ENCODE measurements around the gene PLAGL2. TPM values are rescaled to one million over a fixed set of nuclear protein-coding genes. Genes with fewer than 3 reads are reported as not detected.
A peak's percentile ranks its signal among the peaks of the same experiment; 100 is the strongest.

PLAGL2 gene
- total and polyA plus RNA-seq, 9 of the 15 experiments (the other 6 are each of a cell fraction or from before 2014, with no cell fraction given) = 3.1 to 24.3 (median 6.4) TPM

DNA sequence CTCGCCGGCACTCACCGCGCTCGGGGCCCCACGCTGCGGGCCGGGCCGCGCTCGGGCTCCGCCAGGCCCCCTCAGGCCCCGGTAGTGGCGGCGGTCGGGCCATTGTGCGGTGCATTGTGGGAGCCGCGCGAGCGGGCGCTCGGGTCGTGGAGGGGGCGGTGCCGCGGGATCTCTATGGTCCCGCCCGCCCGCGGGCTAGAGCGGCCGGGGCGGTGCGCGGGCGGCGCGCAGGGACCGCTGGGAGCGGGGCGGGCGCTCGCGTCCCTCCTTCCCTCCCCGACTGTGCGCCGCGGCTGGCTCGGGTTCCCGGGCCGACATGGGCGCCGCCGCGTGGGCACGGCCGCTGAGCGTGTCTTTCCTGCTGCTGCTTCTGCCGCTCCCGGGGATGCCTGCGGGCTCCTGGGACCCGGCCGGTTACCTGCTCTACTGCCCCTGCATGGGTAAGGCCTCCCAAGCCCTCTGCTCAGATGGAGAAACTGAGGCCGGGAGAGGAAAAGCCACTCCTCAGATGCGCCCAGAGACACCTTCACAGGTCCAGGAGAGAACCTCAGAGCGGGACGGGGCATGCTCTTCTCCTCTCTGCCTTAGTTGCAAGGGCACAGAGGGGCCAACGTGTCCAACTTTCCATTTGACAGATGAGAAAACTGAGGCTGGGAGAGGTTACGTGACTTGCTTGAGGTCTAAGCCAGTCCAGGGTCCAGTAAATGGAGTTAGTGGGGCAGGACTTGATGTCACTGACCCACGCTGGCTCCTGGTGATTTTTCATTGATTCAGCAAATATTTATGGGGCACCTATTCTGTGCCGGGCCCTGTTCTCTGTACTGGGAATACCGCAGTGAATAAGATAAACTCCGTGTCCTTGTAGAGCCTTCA is at the start of gene PLAGL2, which contains the start of gene POFUT1 (continued):
- TF ChIP-seq, protein P1, sequence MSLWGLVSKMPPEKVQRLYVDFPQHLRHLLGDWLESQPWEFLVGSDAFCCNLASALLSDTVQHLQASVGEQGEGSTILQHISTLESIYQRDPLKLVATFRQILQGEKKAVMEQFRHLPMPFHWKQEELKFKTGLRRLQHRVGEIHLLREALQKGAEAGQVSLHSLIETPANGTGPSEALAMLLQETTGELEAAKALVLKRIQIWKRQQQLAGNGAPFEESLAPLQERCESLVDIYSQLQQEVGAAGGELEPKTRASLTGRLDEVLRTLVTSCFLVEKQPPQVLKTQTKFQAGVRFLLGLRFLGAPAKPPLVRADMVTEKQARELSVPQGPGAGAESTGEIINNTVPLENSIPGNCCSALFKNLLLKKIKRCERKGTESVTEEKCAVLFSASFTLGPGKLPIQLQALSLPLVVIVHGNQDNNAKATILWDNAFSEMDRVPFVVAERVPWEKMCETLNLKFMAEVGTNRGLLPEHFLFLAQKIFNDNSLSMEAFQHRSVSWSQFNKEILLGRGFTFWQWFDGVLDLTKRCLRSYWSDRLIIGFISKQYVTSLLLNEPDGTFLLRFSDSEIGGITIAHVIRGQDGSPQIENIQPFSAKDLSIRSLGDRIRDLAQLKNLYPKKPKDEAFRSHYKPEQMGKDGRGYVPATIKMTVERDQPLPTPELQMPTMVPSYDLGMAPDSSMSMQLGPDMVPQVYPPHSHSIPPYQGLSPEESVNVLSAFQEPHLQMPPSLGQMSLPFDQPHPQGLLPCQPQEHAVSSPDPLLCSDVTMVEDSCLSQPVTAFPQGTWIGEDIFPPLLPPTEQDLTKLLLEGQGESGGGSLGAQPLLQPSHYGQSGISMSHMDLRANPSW (CRISPR knock-in tag; IDR thresholded peaks at IDR 0.05) = 0 out of 2 replicates have a peak, but pooled peaks have one; percentile 29
- TF ChIP-seq, protein P2, sequence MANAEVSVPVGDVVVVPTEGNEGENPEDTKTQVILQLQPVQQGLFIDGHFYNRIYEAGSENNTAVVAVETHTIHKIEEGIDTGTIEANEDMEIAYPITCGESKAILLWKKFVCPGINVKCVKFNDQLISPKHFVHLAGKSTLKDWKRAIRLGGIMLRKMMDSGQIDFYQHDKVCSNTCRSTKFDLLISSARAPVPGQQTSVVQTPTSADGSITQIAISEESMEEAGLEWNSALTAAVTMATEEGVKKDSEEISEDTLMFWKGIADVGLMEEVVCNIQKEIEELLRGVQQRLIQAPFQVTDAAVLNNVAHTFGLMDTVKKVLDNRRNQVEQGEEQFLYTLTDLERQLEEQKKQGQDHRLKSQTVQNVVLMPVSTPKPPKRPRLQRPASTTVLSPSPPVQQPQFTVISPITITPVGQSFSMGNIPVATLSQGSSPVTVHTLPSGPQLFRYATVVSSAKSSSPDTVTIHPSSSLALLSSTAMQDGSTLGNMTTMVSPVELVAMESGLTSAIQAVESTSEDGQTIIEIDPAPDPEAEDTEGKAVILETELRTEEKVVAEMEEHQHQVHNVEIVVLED (CRISPR knock-in tag; IDR thresholded peaks at IDR 0.05) = peak; percentile 83
- TF ChIP-seq TBP (optimal IDR thresholded peaks at IDR 0.05; ENCODE audit: low read depth, low read length) (peak; percentile 84), SIX5 (IDR thresholded peaks at IDR 0.05; ENCODE audit: borderline replicate concordance in 1 of 2, insufficient read depth in 1 of 2, low read depth in 1 of 2, low read length in 2 of 2) (peak; percentile 15 to 20; a peak in 1 of 4 replicates), ZC3H11A (IDR thresholded peaks at IDR 0.05; ENCODE audit: low read depth, low read length) (no peak), RBBP5 (IDR thresholded peaks at IDR 0.05; ENCODE audit: borderline replicate concordance, insufficient read depth, low read length, poor library complexity, severe bottlenecking) (peak; percentile 78), SP1 (CRISPR knock-in tag; IDR thresholded peaks at IDR 0.05) (0 out of 2 replicates have a peak, but pooled peaks have one; percentile 9), MAFF (IDR thresholded peaks at IDR 0.05; ENCODE audit: low read length) (peak; percentile 33; the same call in 1 of the 2 replicates), PCBP1 (IDR thresholded peaks at IDR 0.05; ENCODE audit: low read depth, low read length, poor library complexity, severe bottlenecking) (no peak), PHF20 (IDR thresholded peaks at IDR 0.05; ENCODE audit: partially characterized antibody) (peak; percentile 72), ETV5 (CRISPR knock-in tag; IDR thresholded peaks at IDR 0.05; ENCODE audit: low read depth) (0 out of 2 replicates have a peak, but pooled peaks have one; percentile 23), SAFB (IDR thresholded peaks at IDR 0.05; ENCODE audit: borderline replicate concordance, low read depth, low read length) (peak; percentile 64; the same call in 1 of the 2 replicates), TAF7 (tag; IDR thresholded peaks at IDR 0.05) (peak; percentile 58; the same call in 1 of the 2 replicates), HDAC2 (IDR thresholded peaks at IDR 0.05) (peak; percentile 86), CBX1 (IDR thresholded peaks at IDR 0.05; ENCODE audit: low read depth) (peak; percentile 74), PTBP1 (IDR thresholded peaks at IDR 0.05; ENCODE audit: low read depth, low read length) (peak; percentile 76; the same call in 1 of the 2 replicates), STAT5B (CRISPR knock-in tag; IDR thresholded peaks at IDR 0.05) (no peak), RCOR1 (IDR thresholded peaks at IDR 0.05; ENCODE audit: borderline replicate concordance in 1 of 2, low read depth in 2 of 2, low read length in 2 of 2) (0 out of 4 replicates have a peak, but pooled peaks of 1 of the 2 experiments have one; percentile 35)
- TF ChIP-seq, protein P3, sequence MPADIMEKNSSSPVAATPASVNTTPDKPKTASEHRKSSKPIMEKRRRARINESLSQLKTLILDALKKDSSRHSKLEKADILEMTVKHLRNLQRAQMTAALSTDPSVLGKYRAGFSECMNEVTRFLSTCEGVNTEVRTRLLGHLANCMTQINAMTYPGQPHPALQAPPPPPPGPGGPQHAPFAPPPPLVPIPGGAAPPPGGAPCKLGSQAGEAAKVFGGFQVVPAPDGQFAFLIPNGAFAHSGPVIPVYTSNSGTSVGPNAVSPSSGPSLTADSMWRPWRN (IDR thresholded peaks at IDR 0.05; ENCODE audit: low read depth) = no peak
- TF ChIP-seq, protein P4, sequence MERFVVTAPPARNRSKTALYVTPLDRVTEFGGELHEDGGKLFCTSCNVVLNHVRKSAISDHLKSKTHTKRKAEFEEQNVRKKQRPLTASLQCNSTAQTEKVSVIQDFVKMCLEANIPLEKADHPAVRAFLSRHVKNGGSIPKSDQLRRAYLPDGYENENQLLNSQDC (CRISPR knock-in tag; IDR thresholded peaks at IDR 0.05) = no peak
- TF ChIP-seq, protein P5, sequence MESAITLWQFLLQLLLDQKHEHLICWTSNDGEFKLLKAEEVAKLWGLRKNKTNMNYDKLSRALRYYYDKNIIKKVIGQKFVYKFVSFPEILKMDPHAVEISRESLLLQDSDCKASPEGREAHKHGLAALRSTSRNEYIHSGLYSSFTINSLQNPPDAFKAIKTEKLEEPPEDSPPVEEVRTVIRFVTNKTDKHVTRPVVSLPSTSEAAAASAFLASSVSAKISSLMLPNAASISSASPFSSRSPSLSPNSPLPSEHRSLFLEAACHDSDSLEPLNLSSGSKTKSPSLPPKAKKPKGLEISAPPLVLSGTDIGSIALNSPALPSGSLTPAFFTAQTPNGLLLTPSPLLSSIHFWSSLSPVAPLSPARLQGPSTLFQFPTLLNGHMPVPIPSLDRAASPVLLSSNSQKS (CRISPR knock-in tag; IDR thresholded peaks at IDR 0.05) = no peak
